HepG2 (cell line): ENCODE measurements around the gene TMEM95. TPM values are rescaled to one million over a fixed set of nuclear protein-coding genes. Genes with fewer than 3 reads are reported as not detected.

ENCODE experiments used
- CHD4 ChIP-seq: fragments of 200-600 bp; sonication (generic); IDR thresholded peaks from 2 replicates; pipeline ENCODE4 v1.7.0; 2017; ENCODE audit warnings: mild to moderate bottlenecking, low read length, borderline replicate concordance
- DPF2 ChIP-seq: sonication (generic); formaldehyde crosslinking; IDR thresholded peaks from 2 replicates; pipeline ENCODE4 v1.4.0; 2020; ENCODE audit warnings: mild to moderate bottlenecking, low read depth, missing genetic modification reagents, borderline replicate concordance
- GATAD1 ChIP-seq: IDR thresholded peaks from 2 replicates; pipeline ENCODE4 v1.6.1; 2016; ENCODE audit warnings: missing genetic modification reagents, missing compliant biosample characterization
- HCFC1 ChIP-seq: fragments of 150-350 bp; IDR thresholded peaks from 2 replicates; pipeline ENCODE4 v1.6.1; 2014; ENCODE audit warnings: low read depth, low read length
- HDAC6 ChIP-seq: fragments of 200-600 bp; sonication (generic); IDR thresholded peaks from 2 replicates; pipeline ENCODE4 v1.7.0; 2017; ENCODE audit warnings: mild to moderate bottlenecking, antibody characterized with exemption, low read length, low read depth
- MXD4 ChIP-seq: IDR thresholded peaks from 2 replicates; pipeline ENCODE4 v1.6.1; 2016; ENCODE audit warnings: mild to moderate bottlenecking, missing biosample characterization, missing genetic modification reagents
- MYNN ChIP-seq: sonication (generic); formaldehyde crosslinking; IDR thresholded peaks from 2 replicates; pipeline ENCODE4 v1.4.0; 2020; ENCODE audit warnings: mild to moderate bottlenecking, low read depth, missing genetic modification reagents
- POLR2G ChIP-seq: fragments of 200-400 bp; formaldehyde crosslinking; IDR thresholded peaks from 2 replicates; pipeline ENCODE4 v1.6.1; 2018; ENCODE audit warnings: mild to moderate bottlenecking, low read depth, low read length, moderate library complexity
- SSRP1 ChIP-seq: IDR thresholded peaks from 2 replicates; pipeline ENCODE4 v1.6.1; 2016; ENCODE audit warnings: control low read depth
- ZNF616 ChIP-seq: sonication (generic); formaldehyde crosslinking; IDR thresholded peaks from 2 replicates; pipeline ENCODE4 v1.5.0; 2020; ENCODE audit warnings: low read depth, mild to moderate bottlenecking, missing genetic modification reagents
- ZNF746 ChIP-seq: sonication (generic); formaldehyde crosslinking; IDR thresholded peaks from 2 replicates; pipeline ENCODE4 v1.8.0; 2022; ENCODE audit warnings: mild to moderate bottlenecking, missing genetic modification reagents
- ZNF891 ChIP-seq: sonication (generic); formaldehyde crosslinking; IDR thresholded peaks from 2 replicates; pipeline ENCODE4 v1.5.0; 2020; ENCODE audit warnings: mild to moderate bottlenecking, missing genetic modification reagents
- ZSCAN25 ChIP-seq: sonication (generic); formaldehyde crosslinking; IDR thresholded peaks from 2 replicates; pipeline ENCODE4 v1.8.0; 2022; ENCODE audit warnings: mild to moderate bottlenecking, missing genetic modification reagents
- polyA plus RNA-seq, 8 experiments: library from polyadenylated mRNA; depleted of rRNA in 3 of 8; stranded (reverse) in 7 of 8; unstranded in 1 of 8; fragments of >200 nt; fragmentation: Illumina TruSeq in 4 of 8; extraction: Trizol in 4 of 8; gene quantifications; 2 replicates each; pipeline versions ENCODE4 v1.2.1 to v1.2.3, GENCODE V29; 2011 to 2016; ENCODE audit warnings: low read depth in 4 of 8, missing spikeins in 1 of 8, mixed read lengths in 1 of 8; ENCODE audit not compliant: insufficient read depth in 1 of 8
- total RNA-seq, 5 experiments: library from RNA; depleted of rRNA; stranded (reverse); fragments of >200 nt; fragmentation: Illumina TruSeq; extraction: Trizol; gene quantifications; 2 replicates each; pipeline ENCODE4 v1.2.3, GENCODE V29; 2016; ENCODE audit warnings: low read depth in 1 of 5
- TF ChIP-seq, protein P1 (sequence below): sonication (generic); formaldehyde crosslinking; IDR thresholded peaks from 2 replicates; pipeline ENCODE4 v1.5.1; 2020; ENCODE audit warnings: mild to moderate bottlenecking, moderate library complexity, missing genetic modification reagents
- TF ChIP-seq, protein P2 (sequence below): sonication (generic); formaldehyde crosslinking; IDR thresholded peaks from 2 replicates; pipeline ENCODE4 v1.8.1; 2023; ENCODE audit warnings: mild to moderate bottlenecking, moderate library complexity, missing genetic modification reagents
- TF ChIP-seq, protein P3 (sequence below): sonication (generic); formaldehyde crosslinking; conservative IDR thresholded peaks from 2 replicates; pipeline ENCODE4 v1.8.0; 2022; ENCODE audit warnings: mild to moderate bottlenecking, moderate library complexity, missing genetic modification reagents
- TF ChIP-seq, protein P4 (sequence below): sonication (generic); formaldehyde crosslinking; IDR thresholded peaks from 2 replicates; pipeline ENCODE4 v1.5.0; 2020; ENCODE audit warnings: mild to moderate bottlenecking, missing genetic modification reagents
- TF ChIP-seq, protein P5 (sequence below): sonication (generic); formaldehyde crosslinking; IDR thresholded peaks from 2 replicates; pipeline ENCODE4 v1.4.0; 2020; ENCODE audit warnings: mild to moderate bottlenecking, low read depth, missing genetic modification reagents
- TF ChIP-seq, protein P6 (sequence below): IDR thresholded peaks from 2 replicates; pipeline ENCODE4 v1.6.1; 2018; ENCODE audit warnings: missing genetic modification reagents, mild to moderate bottlenecking, missing compliant biosample characterization
- TF ChIP-seq, protein P7 (sequence below): sonication (generic); formaldehyde crosslinking; IDR thresholded peaks from 2 replicates; pipeline ENCODE4 v1.4.0; 2020; ENCODE audit warnings: missing genetic modification reagents

The TMEM95 gene
- total and polyA plus RNA-seq, 2 of the 13 experiments (the other 11 are each of a cell fraction or from before 2014, with no cell fraction given) = not detected

DNA sequence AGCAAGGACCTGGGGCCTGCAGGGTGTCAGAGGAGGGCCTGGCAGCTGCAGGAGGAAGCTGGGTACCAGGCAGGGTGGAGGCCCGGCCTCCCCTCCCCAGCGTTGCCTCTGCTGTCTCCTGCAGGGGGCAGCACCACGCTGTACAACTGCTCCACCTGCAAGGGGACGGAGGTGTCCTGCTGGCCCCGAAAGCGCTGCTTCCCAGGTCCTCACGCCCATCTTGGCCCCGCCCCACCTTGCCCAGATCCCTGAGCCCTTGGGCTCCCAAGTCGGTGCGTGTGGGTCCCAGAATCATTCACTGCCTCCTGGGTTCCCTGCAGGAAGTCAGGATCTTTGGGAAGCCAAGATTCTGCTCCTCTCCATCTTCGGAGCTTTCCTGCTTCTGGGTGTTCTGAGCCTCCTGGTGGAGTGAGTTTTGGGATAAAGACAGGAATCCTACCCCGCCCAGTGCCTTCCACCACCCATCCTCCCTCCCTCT is 1.2 kb downstream of the TMEM95 start (continued):
- TF ChIP-seq, protein P1, sequence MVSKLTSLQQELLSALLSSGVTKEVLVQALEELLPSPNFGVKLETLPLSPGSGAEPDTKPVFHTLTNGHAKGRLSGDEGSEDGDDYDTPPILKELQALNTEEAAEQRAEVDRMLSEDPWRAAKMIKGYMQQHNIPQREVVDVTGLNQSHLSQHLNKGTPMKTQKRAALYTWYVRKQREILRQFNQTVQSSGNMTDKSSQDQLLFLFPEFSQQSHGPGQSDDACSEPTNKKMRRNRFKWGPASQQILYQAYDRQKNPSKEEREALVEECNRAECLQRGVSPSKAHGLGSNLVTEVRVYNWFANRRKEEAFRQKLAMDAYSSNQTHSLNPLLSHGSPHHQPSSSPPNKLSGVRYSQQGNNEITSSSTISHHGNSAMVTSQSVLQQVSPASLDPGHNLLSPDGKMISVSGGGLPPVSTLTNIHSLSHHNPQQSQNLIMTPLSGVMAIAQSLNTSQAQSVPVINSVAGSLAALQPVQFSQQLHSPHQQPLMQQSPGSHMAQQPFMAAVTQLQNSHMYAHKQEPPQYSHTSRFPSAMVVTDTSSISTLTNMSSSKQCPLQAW = no peak
- no peak for TF ChIP-seq HDAC6
- TF ChIP-seq, protein P2, sequence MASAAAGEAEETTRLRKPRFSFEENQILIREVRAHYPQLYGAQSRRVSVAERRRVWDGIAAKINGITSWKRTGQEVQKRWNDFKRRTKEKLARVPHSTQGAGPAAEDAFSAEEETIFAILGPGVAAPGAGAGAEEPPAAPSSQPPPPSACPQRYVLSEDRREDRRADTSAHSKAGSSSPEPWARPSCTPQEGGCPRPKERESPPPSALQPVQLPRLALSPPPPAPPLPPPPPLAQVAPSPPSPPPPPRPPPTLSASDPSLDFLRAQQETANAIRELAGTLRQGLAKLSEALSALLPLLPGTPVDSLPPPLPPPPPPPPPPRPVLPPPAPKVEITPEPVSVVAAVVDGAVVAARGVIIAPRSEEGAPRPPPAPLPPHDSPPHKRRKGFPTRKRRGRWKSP = no peak; the same call in 1 of the 2 replicates
- no peak for TF ChIP-seq ZNF746 (CRISPR knock-in tag)
- no peak for TF ChIP-seq HCFC1
- TF ChIP-seq, protein P3, sequence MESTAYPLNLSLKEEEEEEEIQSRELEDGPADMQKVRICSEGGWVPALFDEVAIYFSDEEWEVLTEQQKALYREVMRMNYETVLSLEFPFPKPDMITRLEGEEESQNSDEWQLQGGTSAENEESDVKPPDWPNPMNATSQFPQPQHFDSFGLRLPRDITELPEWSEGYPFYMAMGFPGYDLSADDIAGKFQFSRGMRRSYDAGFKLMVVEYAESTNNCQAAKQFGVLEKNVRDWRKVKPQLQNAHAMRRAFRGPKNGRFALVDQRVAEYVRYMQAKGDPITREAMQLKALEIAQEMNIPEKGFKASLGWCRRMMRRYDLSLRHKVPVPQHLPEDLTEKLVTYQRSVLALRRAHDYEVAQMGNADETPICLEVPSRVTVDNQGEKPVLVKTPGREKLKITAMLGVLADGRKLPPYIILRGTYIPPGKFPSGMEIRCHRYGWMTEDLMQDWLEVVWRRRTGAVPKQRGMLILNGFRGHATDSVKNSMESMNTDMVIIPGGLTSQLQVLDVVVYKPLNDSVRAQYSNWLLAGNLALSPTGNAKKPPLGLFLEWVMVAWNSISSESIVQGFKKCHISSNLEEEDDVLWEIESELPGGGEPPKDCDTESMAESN = 0 out of 2 replicates have a peak, but pooled peaks have one; percentile 22
- no peak for TF ChIP-seq CHD4
- TF ChIP-seq, protein P4, sequence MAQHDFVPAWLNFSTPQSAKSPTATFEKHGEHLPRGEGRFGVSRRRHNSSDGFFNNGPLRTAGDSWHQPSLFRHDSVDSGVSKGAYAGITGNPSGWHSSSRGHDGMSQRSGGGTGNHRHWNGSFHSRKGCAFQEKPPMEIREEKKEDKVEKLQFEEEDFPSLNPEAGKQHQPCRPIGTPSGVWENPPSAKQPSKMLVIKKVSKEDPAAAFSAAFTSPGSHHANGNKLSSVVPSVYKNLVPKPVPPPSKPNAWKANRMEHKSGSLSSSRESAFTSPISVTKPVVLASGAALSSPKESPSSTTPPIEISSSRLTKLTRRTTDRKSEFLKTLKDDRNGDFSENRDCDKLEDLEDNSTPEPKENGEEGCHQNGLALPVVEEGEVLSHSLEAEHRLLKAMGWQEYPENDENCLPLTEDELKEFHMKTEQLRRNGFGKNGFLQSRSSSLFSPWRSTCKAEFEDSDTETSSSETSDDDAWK (CRISPR knock-in tag) = no peak
- no peak for TF ChIP-seq POLR2G
- TF ChIP-seq ZSCAN25 (CRISPR knock-in tag) = peak; percentile 71; the same call in 1 of the 2 replicates
- TF ChIP-seq, protein P5, sequence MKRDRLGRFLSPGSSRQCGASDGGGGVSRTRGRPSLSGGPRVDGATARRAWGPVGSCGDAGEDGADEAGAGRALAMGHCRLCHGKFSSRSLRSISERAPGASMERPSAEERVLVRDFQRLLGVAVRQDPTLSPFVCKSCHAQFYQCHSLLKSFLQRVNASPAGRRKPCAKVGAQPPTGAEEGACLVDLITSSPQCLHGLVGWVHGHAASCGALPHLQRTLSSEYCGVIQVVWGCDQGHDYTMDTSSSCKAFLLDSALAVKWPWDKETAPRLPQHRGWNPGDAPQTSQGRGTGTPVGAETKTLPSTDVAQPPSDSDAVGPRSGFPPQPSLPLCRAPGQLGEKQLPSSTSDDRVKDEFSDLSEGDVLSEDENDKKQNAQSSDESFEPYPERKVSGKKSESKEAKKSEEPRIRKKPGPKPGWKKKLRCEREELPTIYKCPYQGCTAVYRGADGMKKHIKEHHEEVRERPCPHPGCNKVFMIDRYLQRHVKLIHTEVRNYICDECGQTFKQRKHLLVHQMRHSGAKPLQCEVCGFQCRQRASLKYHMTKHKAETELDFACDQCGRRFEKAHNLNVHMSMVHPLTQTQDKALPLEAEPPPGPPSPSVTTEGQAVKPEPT = peak; percentile 56; the same call in 1 of the 2 replicates
- 0 out of 2 replicates have a peak, but pooled peaks have one; percentile 38 for TF ChIP-seq MXD4
- TF ChIP-seq SSRP1 (CRISPR knock-in tag) = 0 out of 2 replicates have a peak, but pooled peaks have one; percentile 73
- TF ChIP-seq GATAD1 (CRISPR knock-in tag) = 0 out of 2 replicates have a peak, but pooled peaks have one; percentile 46
- TF ChIP-seq, protein P6, sequence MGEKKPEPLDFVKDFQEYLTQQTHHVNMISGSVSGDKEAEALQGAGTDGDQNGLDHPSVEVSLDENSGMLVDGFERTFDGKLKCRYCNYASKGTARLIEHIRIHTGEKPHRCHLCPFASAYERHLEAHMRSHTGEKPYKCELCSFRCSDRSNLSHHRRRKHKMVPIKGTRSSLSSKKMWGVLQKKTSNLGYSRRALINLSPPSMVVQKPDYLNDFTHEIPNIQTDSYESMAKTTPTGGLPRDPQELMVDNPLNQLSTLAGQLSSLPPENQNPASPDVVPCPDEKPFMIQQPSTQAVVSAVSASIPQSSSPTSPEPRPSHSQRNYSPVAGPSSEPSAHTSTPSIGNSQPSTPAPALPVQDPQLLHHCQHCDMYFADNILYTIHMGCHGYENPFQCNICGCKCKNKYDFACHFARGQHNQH = peak; percentile 55; the same call in 1 of the 2 replicates
- peak; percentile 58; the same call in 1 of the 2 replicates for TF ChIP-seq ZNF891
- TF ChIP-seq ZNF616 (CRISPR knock-in tag) = no peak
- TF ChIP-seq, protein P7, sequence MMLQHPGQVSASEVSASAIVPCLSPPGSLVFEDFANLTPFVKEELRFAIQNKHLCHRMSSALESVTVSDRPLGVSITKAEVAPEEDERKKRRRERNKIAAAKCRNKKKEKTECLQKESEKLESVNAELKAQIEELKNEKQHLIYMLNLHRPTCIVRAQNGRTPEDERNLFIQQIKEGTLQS (CRISPR knock-in tag) = peak; percentile 43; the same call in 1 of the 2 replicates
- TF ChIP-seq DPF2 (CRISPR knock-in tag) = 0 out of 2 replicates have a peak, but pooled peaks have one; percentile 36
- TF ChIP-seq MYNN (CRISPR knock-in tag) = no peak
